Subcutaneous abdominal adipose tissue (tissue), 5 donors: ENCODE data around the gene TSC22D1.

Source experiments
- H3K27ac ChIP-seq: one replicate; pipeline ENCODE4 v1.7.0; 2013; ENCODE audit warnings: low read depth, mild to moderate bottlenecking, inconsistent platforms, low read length, moderate library complexity
- H3K27me3 ChIP-seq, 5 donors: one replicate each; pipeline ENCODE4 v1.7.0; 2013; ENCODE audit warnings: low read length in 5 of 5, inconsistent platforms in 1 of 5; ENCODE audit not compliant: control insufficient read depth in 5 of 5, insufficient read depth in 4 of 5
- H3K36me3 ChIP-seq, 5 donors: one replicate each; pipeline ENCODE4 v1.7.0; 2013; ENCODE audit warnings: low read length in 5 of 5; ENCODE audit not compliant: control insufficient read depth in 5 of 5, insufficient read depth in 5 of 5
- H3K4me1 ChIP-seq, 5 donors: one replicate each; pipeline ENCODE4 v1.7.0; 2013; ENCODE audit warnings: low read length in 5 of 5, mild to moderate bottlenecking in 3 of 5, moderate library complexity in 1 of 5; ENCODE audit not compliant: control insufficient read depth in 5 of 5, insufficient read depth in 5 of 5
- H3K4me3 ChIP-seq, 5 donors: one replicate each; pipeline ENCODE4 v1.7.0; 2013; ENCODE audit warnings: low read length in 5 of 5, low read depth in 1 of 5
- H3K9ac ChIP-seq, 5 donors: one replicate each; pipeline ENCODE4 v1.7.0; 2013; ENCODE audit warnings: low read length in 5 of 5, mild to moderate bottlenecking in 4 of 5, moderate library complexity in 3 of 5
- H3K9me3 ChIP-seq, 5 donors: one replicate each; pipeline ENCODE4 v1.7.0; 2013; ENCODE audit warnings: low read length in 5 of 5; ENCODE audit not compliant: control insufficient read depth in 5 of 5
- donor health status: healthy.
- donor health status: healthy.
- donor health status: healthy.
- donor health status: healthy.
- donor health status: healthy.

Gene TSC22D1

GRCh38 chr13:44414716-44415115 lies 161.4 kb downstream of the TSC22D1 start:
- no peak overlapping the region for H3K9ac ChIP-seq
- H3K9me3 ChIP-seq = no peaks in the 10 kb centered on the region
- H3K4me1 ChIP-seq = peaks cover 0 to 3% (median 0%) of the 10 kb centered on the region in 5 donors
- H3K27ac ChIP-seq = no peak overlapping the region
- H3K36me3 ChIP-seq = no peaks in the 10 kb centered on the region
- H3K27me3 ChIP-seq = peaks cover 0 to 5% (median 0%) of the 10 kb centered on the region in 5 donors
- no peak overlapping the region for H3K4me3 ChIP-seq

GRCh38 chr13:44413095-44413494 lies 163.0 kb downstream of the TSC22D1 start:
- Histone ChIP-seq H3K27ac (no peak overlapping the region), H3K4me3 (no peak overlapping the region), H3K27me3 (peaks cover 0 to 5% (median 0%) of the 10 kb centered on the region in 5 donors), H3K9me3 (no peaks in the 10 kb centered on the region), H3K36me3 (no peaks in the 10 kb centered on the region), H3K9ac (no peak overlapping the region), H3K4me1 (peaks cover 0 to 3% (median 0%) of the 10 kb centered on the region in 5 donors)

GRCh38 chr13:44412346-44412935 lies 163.7 kb downstream of the TSC22D1 start:
- H3K27me3 ChIP-seq = peaks cover 0 to 5% (median 0%) of the 10 kb centered on the region in 5 donors
- no peaks in the 10 kb centered on the region for H3K36me3 ChIP-seq
- H3K27ac ChIP-seq = no peak overlapping the region
- H3K9me3 ChIP-seq = no peaks in the 10 kb centered on the region
- H3K9ac ChIP-seq = no peak overlapping the region
- no peak overlapping the region for H3K4me3 ChIP-seq
- H3K4me1 ChIP-seq = peaks cover 0 to 3% (median 0%) of the 10 kb centered on the region in 5 donors

GRCh38 chr13:44411841-44412240 lies 164.3 kb downstream of the TSC22D1 start:
- Histone ChIP-seq H3K27ac (no peak overlapping the region), H3K4me1 (peaks cover 0 to 6% (median 0%) of the 10 kb centered on the region in 5 donors), H3K36me3 (no peaks in the 10 kb centered on the region), H3K27me3 (peaks cover 0 to 5% (median 0%) of the 10 kb centered on the region in 5 donors), H3K9me3 (no peaks in the 10 kb centered on the region), H3K4me3 (no peak overlapping the region), H3K9ac (no peak overlapping the region)

- Histone ChIP-seq H3K27me3 (no peaks in the 10 kb centered on the region), H3K36me3 (no peaks in the 10 kb centered on the region), H3K9me3 (no peaks in the 10 kb centered on the region), H3K4me3 (no peak overlapping the region), H3K27ac (no peak overlapping the region), H3K9ac (no peak overlapping the region), H3K4me1 (peaks cover 0 to 19% (median 0%) of the 10 kb centered on the region in 5 donors)
Measured at GRCh38 chr13:44410328-44410859, 165.7 kb downstream of the TSC22D1 start.

- H3K36me3 ChIP-seq = no peaks in the 10 kb centered on the region
- H3K4me1 ChIP-seq = peaks cover 0 to 19% (median 2%) of the 10 kb centered on the region in 5 donors
- no peak overlapping the region for H3K27ac ChIP-seq
- no peak overlapping the region for H3K9ac ChIP-seq
- H3K4me3 ChIP-seq = no peak overlapping the region
- no peaks in the 10 kb centered on the region for H3K9me3 ChIP-seq
- no peaks in the 10 kb centered on the region for H3K27me3 ChIP-seq
Measured at GRCh38 chr13:44409595-44409994, 166.5 kb downstream of the TSC22D1 start.

GRCh38 chr13:44407891-44408290 lies 168.2 kb downstream of the TSC22D1 start:
- peaks cover 4 to 35% (median 19%) of the 10 kb centered on the region in 5 donors for H3K4me1 ChIP-seq
- no peaks in the 10 kb centered on the region for H3K36me3 ChIP-seq
- no peaks in the 10 kb centered on the region for H3K27me3 ChIP-seq
- H3K9ac ChIP-seq = no peak overlapping the region
- no peak overlapping the region for H3K27ac ChIP-seq
- no peak overlapping the region for H3K4me3 ChIP-seq
- no peaks in the 10 kb centered on the region for H3K9me3 ChIP-seq

- no peak overlapping the region for H3K4me3 ChIP-seq
- no peak overlapping the region for H3K9ac ChIP-seq
- no peaks in the 10 kb centered on the region for H3K9me3 ChIP-seq
- H3K27ac ChIP-seq = no peak overlapping the region
- H3K4me1 ChIP-seq = peaks cover 4 to 35% (median 19%) of the 10 kb centered on the region in 5 donors
- no peaks in the 10 kb centered on the region for H3K27me3 ChIP-seq
- H3K36me3 ChIP-seq = no peaks in the 10 kb centered on the region
Measured at GRCh38 chr13:44407379-44407778, 168.8 kb downstream of the TSC22D1 start.

- H3K36me3 ChIP-seq = no peaks in the 10 kb centered on the region
- H3K27me3 ChIP-seq = no peaks in the 10 kb centered on the region
- no peak overlapping the region for H3K9ac ChIP-seq
- no peaks in the 10 kb centered on the region for H3K9me3 ChIP-seq
- no peak overlapping the region for H3K4me3 ChIP-seq
- no peak overlapping the region for H3K27ac ChIP-seq
- peaks cover 4 to 35% (median 19%) of the 10 kb centered on the region in 5 donors for H3K4me1 ChIP-seq
Measured at GRCh38 chr13:44406617-44407016, 169.5 kb downstream of the TSC22D1 start.

GRCh38 chr13:44404261-44405132 lies 171.6 kb downstream of the TSC22D1 start:
- no peaks in the 10 kb centered on the region for H3K27me3 ChIP-seq
- peaks cover 4 to 33% (median 19%) of the 10 kb centered on the region in 5 donors for H3K4me1 ChIP-seq
- H3K9me3 ChIP-seq = no peaks in the 10 kb centered on the region
- no peak overlapping the region for H3K9ac ChIP-seq
- H3K36me3 ChIP-seq = no peaks in the 10 kb centered on the region
- no peak overlapping the region for H3K27ac ChIP-seq
- H3K4me3 ChIP-seq = peak overlapping the region in 2 of 5 donors; percentile 16 to 18
